ENCODE results near the gene CFAP57.

Gene CFAP57

DNA sequence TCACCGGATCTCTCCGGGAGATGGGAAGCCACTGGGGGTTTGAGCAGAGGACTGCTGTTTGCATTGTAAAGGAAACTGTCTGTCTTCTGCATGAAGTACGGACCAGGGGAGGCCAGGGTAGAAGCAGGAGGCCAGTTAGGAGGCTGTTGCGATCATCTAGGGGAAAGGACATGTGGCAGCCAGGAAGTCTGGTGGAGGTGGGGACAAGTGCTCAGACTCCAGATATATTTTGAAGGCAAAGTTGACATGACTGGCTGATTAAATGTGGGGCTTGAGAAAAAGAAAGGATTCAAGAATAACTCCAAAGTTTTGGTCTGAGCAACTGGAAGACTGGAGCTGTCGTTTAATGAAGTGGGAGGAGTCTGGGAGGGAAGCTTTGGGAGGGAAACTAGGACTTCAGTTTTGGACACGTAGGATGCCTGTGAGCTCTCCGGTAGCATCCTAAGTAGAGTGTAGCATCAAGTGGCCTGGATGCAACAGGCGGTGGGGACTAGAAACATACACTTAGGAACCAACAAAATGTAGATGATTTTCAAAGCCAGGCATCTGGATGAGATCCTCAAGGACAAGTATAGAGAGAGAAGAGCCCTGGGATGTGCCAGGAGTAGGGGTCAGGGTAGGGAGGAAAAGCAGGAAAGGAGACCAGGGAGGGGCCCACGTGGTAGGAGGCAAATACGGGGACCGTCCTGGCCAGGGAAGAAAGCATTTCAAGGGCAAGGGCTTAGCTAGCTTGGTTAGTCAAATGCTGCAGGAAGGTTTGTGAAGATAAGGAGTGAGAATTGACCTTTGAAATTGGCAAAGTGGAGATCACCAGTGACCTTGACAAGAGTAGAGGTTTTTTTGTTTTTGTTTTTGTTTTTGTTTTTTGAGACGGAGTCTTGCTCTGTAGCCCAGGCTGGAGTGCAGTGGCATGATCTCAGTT lies 116.9 kb downstream of the CFAP57 start:
- no peak overlapping the region for H3K27ac ChIP-seq (ENCODE audit: low read depth, low read length)
- no peak overlapping the region for H3K9ac ChIP-seq (ENCODE audit: low read length)
- H3K4me3 ChIP-seq (ENCODE audit: low read depth, low read length) = no peak overlapping the region
- H3K4me1 ChIP-seq (ENCODE audit: control insufficient read depth, insufficient read depth, low read length) = peaks cover 19% of the 10 kb centered on the region
- H3K36me3 ChIP-seq (ENCODE audit: control insufficient read depth, insufficient read depth, low read length) = no peaks in the 10 kb centered on the region
- no peaks in the 10 kb centered on the region for H3K27me3 ChIP-seq (ENCODE audit: control insufficient read depth, insufficient read depth, low read length)
- no peaks in the 10 kb centered on the region for H3K9me3 ChIP-seq (ENCODE audit: control insufficient read depth, insufficient read depth, low read depth, low read length)

DNA sequence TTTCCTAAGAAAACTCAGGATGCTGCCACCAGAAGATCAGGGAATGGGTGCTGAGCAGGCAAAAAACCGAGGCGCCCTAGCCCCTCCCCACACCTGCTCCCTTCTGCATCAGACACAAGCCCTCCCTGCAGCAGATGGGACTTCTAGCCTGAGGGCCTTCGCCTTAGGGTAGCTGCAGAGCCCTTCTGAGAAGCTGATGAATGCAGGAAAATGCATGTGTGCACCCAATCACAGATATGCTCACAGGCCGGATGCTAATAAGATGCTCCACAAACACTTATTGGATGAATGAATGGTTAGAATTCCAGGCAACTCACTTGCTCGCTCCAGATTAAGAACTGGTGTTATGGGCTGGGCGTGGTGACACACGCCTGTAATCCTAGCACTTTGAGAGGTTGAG lies 120.1 kb downstream of the CFAP57 start:
- no peaks in the 10 kb centered on the region for H3K9me3 ChIP-seq (ENCODE audit: control insufficient read depth, insufficient read depth, low read depth, low read length)
- peaks cover 24% of the 10 kb centered on the region for H3K4me1 ChIP-seq (ENCODE audit: control insufficient read depth, insufficient read depth, low read length)
- H3K27ac ChIP-seq (ENCODE audit: low read depth, low read length) = no peak overlapping the region
- H3K9ac ChIP-seq (ENCODE audit: low read length) = no peak overlapping the region
- H3K36me3 ChIP-seq (ENCODE audit: control insufficient read depth, insufficient read depth, low read length) = no peaks in the 10 kb centered on the region
- no peak overlapping the region for H3K4me3 ChIP-seq (ENCODE audit: low read depth, low read length)
- no peaks in the 10 kb centered on the region for H3K27me3 ChIP-seq (ENCODE audit: control insufficient read depth, insufficient read depth, low read length)

DNA sequence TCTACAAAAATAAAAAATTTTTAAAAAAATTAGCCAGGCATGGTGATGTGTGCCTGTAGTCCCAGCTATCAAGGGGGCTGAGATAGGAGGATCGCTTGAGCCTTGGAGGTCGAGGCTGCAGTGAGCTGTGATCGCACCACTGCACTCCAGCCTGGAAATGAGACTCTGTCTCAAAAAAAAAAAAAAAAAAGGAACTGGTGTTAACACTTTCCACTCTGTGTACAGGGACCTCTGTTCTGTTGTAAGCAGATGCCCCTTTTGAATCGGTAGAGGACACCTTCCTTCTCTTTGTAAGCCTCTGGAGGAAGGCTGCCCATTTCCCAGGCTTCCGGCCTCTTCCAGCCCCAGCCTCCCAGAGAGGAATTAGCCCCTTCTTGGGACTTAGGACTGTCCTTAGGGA lies 120.5 kb downstream of the CFAP57 start:
- Histone ChIP-seq H3K4me1 (ENCODE audit: control insufficient read depth, insufficient read depth, low read length) (peaks cover 24% of the 10 kb centered on the region), H3K9ac (ENCODE audit: low read length) (no peak overlapping the region), H3K4me3 (ENCODE audit: low read depth, low read length) (no peak overlapping the region), H3K27ac (ENCODE audit: low read depth, low read length) (no peak overlapping the region), H3K27me3 (ENCODE audit: control insufficient read depth, insufficient read depth, low read length) (no peaks in the 10 kb centered on the region), H3K9me3 (ENCODE audit: control insufficient read depth, insufficient read depth, low read depth, low read length) (no peaks in the 10 kb centered on the region), H3K36me3 (ENCODE audit: control insufficient read depth, insufficient read depth, low read length) (no peaks in the 10 kb centered on the region)

DNA sequence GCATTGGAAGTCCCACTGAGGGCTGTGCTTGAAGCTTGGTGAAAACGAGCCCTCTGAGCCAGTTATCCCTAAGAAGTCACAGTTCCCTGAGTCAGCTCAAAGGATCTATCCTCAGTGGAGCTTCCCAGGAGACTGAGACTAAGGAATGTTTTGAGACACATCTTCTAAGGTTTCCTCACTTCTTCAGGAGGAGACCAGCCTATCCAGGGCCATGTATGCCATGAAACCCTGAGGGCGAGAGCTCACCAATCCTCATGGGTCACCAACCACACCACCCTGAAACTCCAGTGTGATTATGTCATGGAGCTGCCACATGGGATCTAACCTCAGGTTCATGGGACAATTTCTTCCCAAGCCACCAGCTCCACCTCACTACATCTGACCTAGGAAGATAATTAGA lies 121.0 kb downstream of the CFAP57 start:
- no peak overlapping the region for H3K4me3 ChIP-seq (ENCODE audit: low read depth, low read length)
- peaks cover 24% of the 10 kb centered on the region for H3K4me1 ChIP-seq (ENCODE audit: control insufficient read depth, insufficient read depth, low read length)
- no peaks in the 10 kb centered on the region for H3K36me3 ChIP-seq (ENCODE audit: control insufficient read depth, insufficient read depth, low read length)
- H3K27ac ChIP-seq (ENCODE audit: low read depth, low read length) = no peak overlapping the region
- no peak overlapping the region for H3K9ac ChIP-seq (ENCODE audit: low read length)
- H3K9me3 ChIP-seq (ENCODE audit: control insufficient read depth, insufficient read depth, low read depth, low read length) = no peaks in the 10 kb centered on the region
- H3K27me3 ChIP-seq (ENCODE audit: control insufficient read depth, insufficient read depth, low read length) = no peaks in the 10 kb centered on the region

DNA sequence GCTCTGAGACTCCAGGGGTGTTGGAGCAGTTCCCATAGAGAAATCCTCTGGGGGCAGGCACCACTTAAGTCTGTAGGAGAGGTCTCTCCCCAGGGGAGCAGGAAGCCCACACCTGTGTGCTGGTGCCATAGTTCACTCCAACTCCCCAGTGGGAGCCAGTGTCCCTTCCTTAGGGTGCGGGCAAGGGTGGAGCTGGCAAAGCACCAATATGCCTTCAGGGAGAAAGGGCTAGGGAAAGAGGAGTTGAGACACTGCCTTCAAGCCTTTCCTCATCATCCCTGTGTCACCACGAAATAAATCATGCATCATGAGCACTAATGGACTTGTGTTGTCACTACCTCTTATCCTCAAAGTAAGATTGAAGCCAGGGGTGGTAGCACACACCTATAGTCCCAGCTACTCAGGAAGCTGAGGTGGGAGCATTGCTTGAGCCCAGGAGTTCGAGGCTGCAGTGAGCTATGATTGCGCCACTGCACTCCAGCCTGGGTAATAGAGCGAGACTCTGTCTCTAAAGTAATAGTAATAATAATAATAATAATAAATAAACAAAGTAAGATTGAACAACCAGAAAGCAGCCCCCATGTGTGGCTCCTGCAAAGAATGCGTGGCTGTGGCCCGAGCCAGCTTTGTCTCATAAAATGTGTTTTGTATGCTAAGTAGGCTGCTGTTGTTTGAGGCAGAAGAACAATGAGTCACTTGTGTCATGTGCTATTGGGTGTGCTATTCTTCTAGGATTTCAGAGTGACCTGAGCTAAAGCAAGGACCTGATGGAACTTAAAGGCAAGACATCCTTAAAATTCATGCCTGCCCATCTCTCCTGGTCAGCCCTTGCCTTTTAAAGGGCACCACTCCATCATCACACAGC lies 122.0 kb downstream of the CFAP57 start:
- Histone ChIP-seq H3K36me3 (ENCODE audit: control insufficient read depth, insufficient read depth, low read length) (no peaks in the 10 kb centered on the region), H3K27me3 (ENCODE audit: control insufficient read depth, insufficient read depth, low read length) (no peaks in the 10 kb centered on the region), H3K9me3 (ENCODE audit: control insufficient read depth, insufficient read depth, low read depth, low read length) (no peaks in the 10 kb centered on the region), H3K27ac (ENCODE audit: low read depth, low read length) (no peak overlapping the region), H3K4me3 (ENCODE audit: low read depth, low read length) (no peak overlapping the region), H3K4me1 (ENCODE audit: control insufficient read depth, insufficient read depth, low read length) (peaks cover 27% of the 10 kb centered on the region), H3K9ac (ENCODE audit: low read length) (no peak overlapping the region)

DNA sequence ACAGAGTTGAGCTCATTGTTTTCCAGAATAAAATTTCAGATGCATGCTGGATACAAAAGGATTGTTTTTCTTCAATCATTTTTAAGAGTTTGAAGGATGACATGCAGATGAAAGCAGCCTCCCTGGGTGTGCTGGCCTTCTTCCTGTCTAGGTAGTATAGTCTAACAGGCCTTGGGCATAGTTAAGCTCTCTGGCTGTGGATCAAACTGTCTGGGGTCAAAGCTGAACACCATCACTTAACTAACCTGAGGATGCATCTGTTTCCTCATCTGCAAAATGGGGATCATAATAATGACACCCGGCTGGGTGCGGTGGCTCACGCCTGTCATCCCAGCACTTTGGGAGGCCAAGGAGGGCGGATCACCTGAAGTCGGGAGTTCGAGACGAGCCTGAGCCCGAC lies 122.6 kb downstream of the CFAP57 start:
- H3K9me3 ChIP-seq (ENCODE audit: control insufficient read depth, insufficient read depth, low read depth, low read length) = no peaks in the 10 kb centered on the region
- H3K36me3 ChIP-seq (ENCODE audit: control insufficient read depth, insufficient read depth, low read length) = no peaks in the 10 kb centered on the region
- H3K9ac ChIP-seq (ENCODE audit: low read length) = no peak overlapping the region
- H3K4me1 ChIP-seq (ENCODE audit: control insufficient read depth, insufficient read depth, low read length) = peaks cover 34% of the 10 kb centered on the region
- H3K27ac ChIP-seq (ENCODE audit: low read depth, low read length) = no peak overlapping the region
- no peak overlapping the region for H3K4me3 ChIP-seq (ENCODE audit: low read depth, low read length)
- H3K27me3 ChIP-seq (ENCODE audit: control insufficient read depth, insufficient read depth, low read length) = no peaks in the 10 kb centered on the region

DNA sequence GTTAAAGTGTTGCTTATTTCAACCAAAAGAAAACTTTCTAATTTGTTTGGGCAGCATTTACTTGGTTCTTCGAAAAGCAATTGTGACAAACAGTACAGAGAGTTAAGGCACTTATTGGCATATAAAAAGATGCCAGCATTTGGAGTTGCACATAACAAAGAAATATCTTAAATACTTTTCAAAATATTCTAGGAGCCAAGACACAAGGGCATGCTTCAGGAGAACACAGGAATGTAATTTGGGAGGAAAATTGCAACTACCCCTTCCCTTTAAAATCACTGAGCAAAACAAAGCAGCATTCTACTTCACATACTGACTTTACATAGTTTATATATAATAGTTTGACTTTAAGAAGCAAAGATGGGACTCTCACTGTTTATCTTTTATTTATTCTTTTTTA lies 124.1 kb downstream of the CFAP57 start:
- no peaks in the 10 kb centered on the region for H3K36me3 ChIP-seq (ENCODE audit: control insufficient read depth, insufficient read depth, low read length)
- H3K9ac ChIP-seq (ENCODE audit: low read length) = no peak overlapping the region
- H3K4me1 ChIP-seq (ENCODE audit: control insufficient read depth, insufficient read depth, low read length) = peaks cover 35% of the 10 kb centered on the region
- no peak overlapping the region for H3K27ac ChIP-seq (ENCODE audit: low read depth, low read length)
- no peaks in the 10 kb centered on the region for H3K27me3 ChIP-seq (ENCODE audit: control insufficient read depth, insufficient read depth, low read length)
- no peak overlapping the region for H3K4me3 ChIP-seq (ENCODE audit: low read depth, low read length)
- H3K9me3 ChIP-seq (ENCODE audit: control insufficient read depth, insufficient read depth, low read depth, low read length) = no peaks in the 10 kb centered on the region

DNA sequence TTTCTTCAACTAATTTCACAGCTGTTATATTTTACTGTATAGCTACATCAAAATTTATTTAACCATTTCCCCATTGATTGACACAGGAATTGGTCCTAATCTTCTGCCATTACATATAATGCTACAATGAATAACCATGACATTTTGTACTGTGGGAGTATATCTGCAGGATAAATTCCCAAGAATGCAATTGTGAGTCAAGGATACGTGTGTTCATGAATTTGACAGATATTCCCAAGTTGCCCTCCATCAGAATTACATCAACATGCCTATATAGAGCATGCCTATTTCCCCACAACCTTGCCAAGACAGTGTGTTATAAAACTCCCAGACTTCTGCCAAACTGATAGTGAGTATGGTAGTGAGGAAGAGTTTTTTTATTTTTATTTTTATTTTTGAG lies 125.9 kb downstream of the CFAP57 start:
- H3K4me3 ChIP-seq (ENCODE audit: low read depth, low read length) = no peak overlapping the region
- H3K4me1 ChIP-seq (ENCODE audit: control insufficient read depth, insufficient read depth, low read length) = peaks cover 35% of the 10 kb centered on the region
- H3K36me3 ChIP-seq (ENCODE audit: control insufficient read depth, insufficient read depth, low read length) = no peaks in the 10 kb centered on the region

DNA sequence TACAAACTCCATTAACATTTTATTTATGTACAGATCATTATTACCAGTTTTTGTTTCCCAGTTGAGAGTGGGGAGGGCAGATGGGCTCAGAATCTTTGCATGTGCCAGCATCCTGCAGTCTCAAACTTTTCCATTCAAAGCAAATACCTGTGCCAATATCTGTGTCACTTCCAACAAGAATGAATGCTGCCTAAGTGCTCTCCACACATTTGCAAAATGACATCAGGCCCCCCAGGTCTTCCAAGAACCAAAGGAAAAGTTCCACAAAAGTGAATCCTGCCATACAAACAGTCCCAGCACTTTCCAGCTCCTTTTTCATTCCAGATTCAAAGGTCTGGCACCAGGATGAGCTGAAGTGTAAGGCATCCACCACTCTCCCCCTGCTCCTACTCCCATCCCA lies 127.0 kb downstream of the CFAP57 start:
- H3K36me3 ChIP-seq (ENCODE audit: control insufficient read depth, insufficient read depth, low read length) = no peaks in the 10 kb centered on the region
- no peak overlapping the region for H3K4me3 ChIP-seq (ENCODE audit: low read depth, low read length)
- H3K9ac ChIP-seq (ENCODE audit: low read length) = no peak overlapping the region
- H3K27ac ChIP-seq (ENCODE audit: low read depth, low read length) = no peak overlapping the region
- peaks cover 35% of the 10 kb centered on the region for H3K4me1 ChIP-seq (ENCODE audit: control insufficient read depth, insufficient read depth, low read length)
- H3K9me3 ChIP-seq (ENCODE audit: control insufficient read depth, insufficient read depth, low read depth, low read length) = no peaks in the 10 kb centered on the region
- H3K27me3 ChIP-seq (ENCODE audit: control insufficient read depth, insufficient read depth, low read length) = no peaks in the 10 kb centered on the region

More for the DNA sequence above, 125.9 kb downstream of the CFAP57 start:
- Histone ChIP-seq H3K27me3 (ENCODE audit: control insufficient read depth, insufficient read depth, low read length) (no peaks in the 10 kb centered on the region), H3K9ac (ENCODE audit: low read length) (no peak overlapping the region), H3K27ac (ENCODE audit: low read depth, low read length) (no peak overlapping the region), H3K9me3 (ENCODE audit: control insufficient read depth, insufficient read depth, low read depth, low read length) (no peaks in the 10 kb centered on the region)

DNA sequence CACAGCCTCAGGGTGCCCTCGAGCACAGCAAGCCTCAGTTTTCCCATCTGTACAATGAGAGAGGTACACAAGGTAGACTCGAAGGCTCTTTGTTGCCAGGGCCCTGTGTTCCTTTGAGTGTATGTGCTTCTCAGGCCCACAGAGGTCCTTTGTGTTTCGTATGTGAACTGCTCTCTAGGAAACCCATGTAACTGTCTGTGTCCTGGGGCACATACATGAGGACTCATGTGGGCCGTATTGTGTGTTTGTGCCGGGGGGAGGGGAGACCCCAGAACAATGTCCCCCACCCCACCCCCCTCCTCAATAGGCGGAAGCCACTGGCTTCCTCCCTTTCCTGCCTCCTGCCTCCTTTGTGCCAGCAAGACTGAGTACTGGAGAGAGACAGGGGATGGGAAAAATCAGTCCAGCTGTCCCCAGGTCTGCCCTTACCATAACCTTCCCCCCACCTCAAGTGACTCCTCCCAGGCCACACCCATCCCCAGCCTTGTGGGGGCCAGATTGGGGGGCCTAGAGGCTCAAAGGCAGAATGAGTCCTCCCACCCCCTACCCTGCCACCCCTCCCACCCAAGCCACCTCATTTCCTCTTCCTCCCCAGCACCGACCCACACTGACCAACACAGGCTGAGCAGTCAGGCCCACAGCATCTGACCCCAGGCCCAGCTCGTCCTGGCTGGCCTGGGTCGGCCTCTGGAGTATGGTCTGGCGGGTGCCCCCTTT lies 128.4 kb downstream of the CFAP57 start, which contains the start of gene TIE1:
TIE1 (plus strand) TSS at position 605 of the 717 bp plus-strand sequence; CDS start at position 695, 90 bp downstream.
- H3K27me3 ChIP-seq (ENCODE audit: control insufficient read depth, insufficient read depth, low read length) = no peaks in the 10 kb centered on the region
- H3K9ac ChIP-seq (ENCODE audit: low read length) = no peak within 1 kb of the TSS
- H3K4me3 ChIP-seq (ENCODE audit: low read depth, low read length) = no peak within 1 kb of the TSS
- no peak within 1 kb of the TSS for H3K27ac ChIP-seq (ENCODE audit: low read depth, low read length)
- no peaks in the 10 kb centered on the region for H3K36me3 ChIP-seq (ENCODE audit: control insufficient read depth, insufficient read depth, low read length)
- H3K9me3 ChIP-seq (ENCODE audit: control insufficient read depth, insufficient read depth, low read depth, low read length) = no peaks in the 10 kb centered on the region
- H3K4me1 ChIP-seq (ENCODE audit: control insufficient read depth, insufficient read depth, low read length) = peaks cover 26% of the 10 kb centered on the region

All from HUES6 (cell line).